ACC112 (cell line): ENCODE measurements around the gene AZIN2.
"Not testable (repeated sequence)": the region's sequence is repeated elsewhere in the genome, so short reads cannot be mapped to it uniquely, and the experiment has no call there.

Experiments
- H2AFZ ChIP-seq: fragments of 200-600 bp; sonication (generic); one replicate; pipeline ENCODE4 v1.6.0; 2017; ENCODE audit warnings: antibody characterized with exemption, low read length; ENCODE audit not compliant: unreplicated experiment
- H3K27ac ChIP-seq: fragments of 200-600 bp; sonication (generic); 2 replicates; pipeline ENCODE4 v1.5.1; 2014; ENCODE audit warnings: low read depth, mild to moderate bottlenecking, antibody characterized with exemption, low read length, moderate library complexity
- H3K27me3 ChIP-seq: fragments of 200-600 bp; sonication (generic); 2 replicates; pipeline ENCODE4 v1.6.1; 2014; ENCODE audit warnings: mild to moderate bottlenecking, antibody characterized with exemption, low read length, moderate library complexity, mixed read lengths; ENCODE audit not compliant: insufficient read depth
- H3K36me3 ChIP-seq: fragments of 200-600 bp; sonication (generic); 2 replicates; pipeline ENCODE4 v1.6.1; 2016; ENCODE audit warnings: mild to moderate bottlenecking, antibody characterized with exemption, low read length, moderate library complexity, mixed read lengths; ENCODE audit not compliant: insufficient read depth
- H3K4me1 ChIP-seq: fragments of 200-600 bp; sonication (generic); one replicate; pipeline ENCODE4 v1.6.1; 2016; ENCODE audit warnings: low read length, mixed read lengths; ENCODE audit not compliant: insufficient read depth, unreplicated experiment, control insufficient read depth
- H3K4me3 ChIP-seq: fragments of 200-600 bp; sonication (generic); 2 replicates; pipeline ENCODE4 v1.5.1; 2014; ENCODE audit warnings: mild to moderate bottlenecking, low read depth, low read length
- H3K79me2 ChIP-seq: fragments of 200-600 bp; sonication (generic); one replicate; pipeline ENCODE4 v1.6.0; 2016; ENCODE audit warnings: low read length; ENCODE audit not compliant: control insufficient read depth, unreplicated experiment, insufficient read depth

AZIN2 gene

GRCh38 chr1:33127001-33127823 is 46.3 kb downstream of the AZIN2 start:
- H3K36me3 ChIP-seq, result peaks cover 6% of the 10 kb centered on the region; the same call in 1 of the 2 replicates
- H3K79me2 ChIP-seq, result peaks cover 10% of the 10 kb centered on the region
- H3K4me1 ChIP-seq, result peaks cover 8% of the 10 kb centered on the region
- H3K4me3 ChIP-seq, result peak overlapping the region; percentile 94
- no peaks in the 10 kb centered on the region for H3K27me3 ChIP-seq
- peak overlapping the region; percentile 80 for H3K27ac ChIP-seq
- H2AFZ ChIP-seq, result peak overlapping the region; percentile 89

DNA sequence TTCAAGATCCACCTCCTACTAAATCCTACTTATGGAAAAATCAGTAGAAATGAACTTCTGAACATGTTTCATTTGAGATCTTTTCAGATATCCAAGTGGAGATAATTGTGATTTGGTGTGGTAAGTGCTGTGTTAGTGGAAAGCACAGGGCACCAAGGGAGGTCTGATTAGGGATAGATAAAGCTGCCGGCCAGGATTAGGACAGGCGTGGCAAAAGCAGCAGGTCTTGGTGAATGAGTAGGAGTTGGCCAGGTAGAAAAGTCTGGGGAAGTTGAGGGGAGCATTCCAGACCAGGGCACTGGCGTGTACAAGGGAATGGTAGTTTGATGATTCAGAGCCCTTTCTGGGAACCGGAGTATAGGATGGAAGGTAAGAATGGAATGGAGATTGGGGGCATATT is 47.8 kb downstream of the AZIN2 start:
- peaks cover 10% of the 10 kb centered on the region for H3K79me2 ChIP-seq
- H3K4me1 ChIP-seq, result peaks cover 8% of the 10 kb centered on the region
- H3K4me3 ChIP-seq, result no peak overlapping the region
- no peak overlapping the region for H2AFZ ChIP-seq
- H3K27me3 ChIP-seq, result no peaks in the 10 kb centered on the region
- peaks cover 6% of the 10 kb centered on the region; the same call in 1 of the 2 replicates for H3K36me3 ChIP-seq
- no peak overlapping the region for H3K27ac ChIP-seq

DNA sequence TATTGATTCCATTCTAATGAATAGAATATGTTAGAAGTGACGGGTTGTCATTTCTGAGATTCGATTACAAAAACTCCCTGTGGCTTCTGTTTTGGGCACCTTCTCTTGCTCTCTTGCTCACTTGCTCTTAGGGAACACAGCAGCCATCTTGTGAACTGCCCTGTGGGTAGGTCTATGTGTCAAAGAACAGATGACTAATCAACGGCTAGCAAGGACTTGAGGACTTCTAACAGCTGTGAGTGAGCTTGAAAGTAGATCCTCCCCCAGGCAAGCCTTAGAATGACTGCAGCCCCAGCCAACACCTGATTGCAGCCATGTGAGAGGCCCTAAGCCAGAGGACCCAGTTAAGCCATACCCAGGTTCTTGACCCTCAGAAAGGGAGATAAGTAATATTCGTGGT is 49.3 kb downstream of the AZIN2 start:
- Histone ChIP-seq H3K36me3 (peaks cover under 1% of the 10 kb centered on the region; the same call in 1 of the 2 replicates), H2AFZ (no peak overlapping the region), H3K27ac (no peak overlapping the region), H3K79me2 (peaks cover 10% of the 10 kb centered on the region), H3K27me3 (no peaks in the 10 kb centered on the region), H3K4me3 (no peak overlapping the region), H3K4me1 (peaks cover 8% of the 10 kb centered on the region)

DNA sequence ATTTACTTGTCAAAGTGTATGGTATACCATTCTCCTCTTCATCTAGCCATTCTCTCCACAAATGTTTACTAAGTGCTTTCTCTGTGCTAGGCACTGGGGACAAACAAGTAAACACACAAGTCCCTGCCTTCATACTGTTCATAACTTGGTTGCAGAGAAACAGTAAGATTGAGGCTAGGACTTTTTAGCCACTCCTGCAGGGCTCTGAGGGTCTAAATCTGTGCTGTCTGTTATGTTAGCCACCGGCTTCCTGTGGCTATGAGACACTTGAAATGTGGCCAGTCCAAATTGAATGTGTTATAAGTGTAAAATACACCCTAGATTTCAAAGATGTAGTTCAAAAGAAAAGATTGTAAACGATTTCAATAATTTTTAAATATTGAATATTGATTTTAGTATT is 50.2 kb downstream of the AZIN2 start:
- H3K79me2 ChIP-seq, result peaks cover 7% of the 10 kb centered on the region
- no peak overlapping the region for H2AFZ ChIP-seq
- H3K4me3 ChIP-seq, result no peak overlapping the region
- no peaks in the 10 kb centered on the region for H3K36me3 ChIP-seq
- no peaks in the 10 kb centered on the region for H3K27me3 ChIP-seq
- H3K4me1 ChIP-seq, result peaks cover 2% of the 10 kb centered on the region
- no peak overlapping the region for H3K27ac ChIP-seq

GRCh38 chr1:33132549-33132948 is 51.6 kb downstream of the AZIN2 start:
- Histone ChIP-seq H3K4me1 (no peaks in the 10 kb centered on the region), H3K36me3 (no peaks in the 10 kb centered on the region), H2AFZ (no peak overlapping the region), H3K79me2 (no peaks in the 10 kb centered on the region), H3K4me3 (no peak overlapping the region), H3K27ac (no peak overlapping the region), H3K27me3 (no peaks in the 10 kb centered on the region)

GRCh38 chr1:33133478-33134105 is 52.6 kb downstream of the AZIN2 start:
- no peaks in the 10 kb centered on the region for H3K36me3 ChIP-seq
- H3K27ac ChIP-seq, result no peak overlapping the region
- H3K4me1 ChIP-seq, result no peaks in the 10 kb centered on the region
- no peak overlapping the region for H2AFZ ChIP-seq
- no peak overlapping the region for H3K4me3 ChIP-seq
- H3K27me3 ChIP-seq, result no peaks in the 10 kb centered on the region
- H3K79me2 ChIP-seq, result no peaks in the 10 kb centered on the region

- not testable (repeated sequence) for H3K27ac ChIP-seq, H3K4me3 ChIP-seq
Observed at GRCh38 chr1:33136041-33136440, 55.1 kb downstream of the AZIN2 start.

GRCh38 chr1:33137800-33138199 is 56.8 kb downstream of the AZIN2 start:
- no peaks in the 10 kb centered on the region for H3K27me3 ChIP-seq
- H3K4me3 ChIP-seq, result no peak overlapping the region
- H3K79me2 ChIP-seq, result no peaks in the 10 kb centered on the region
- no peaks in the 10 kb centered on the region for H3K36me3 ChIP-seq
- H3K4me1 ChIP-seq, result peaks cover 3% of the 10 kb centered on the region
- H3K27ac ChIP-seq, result no peak overlapping the region
- no peak overlapping the region for H2AFZ ChIP-seq

More at GRCh38 chr1:33136041-33136440, 55.1 kb downstream of the AZIN2 start:
- H3K4me1 ChIP-seq, H2AFZ ChIP-seq, H3K79me2 ChIP-seq, H3K36me3 ChIP-seq, H3K27me3 ChIP-seq: not testable (repeated sequence)

GRCh38 chr1:33140153-33141149 is 59.5 kb downstream of the AZIN2 start:
- Histone ChIP-seq H2AFZ (no peak overlapping the region), H3K27ac (no peak overlapping the region), H3K4me3 (no peak overlapping the region), H3K27me3 (no peaks in the 10 kb centered on the region), H3K36me3 (no peaks in the 10 kb centered on the region), H3K4me1 (peaks cover 16% of the 10 kb centered on the region), H3K79me2 (no peaks in the 10 kb centered on the region)

DNA sequence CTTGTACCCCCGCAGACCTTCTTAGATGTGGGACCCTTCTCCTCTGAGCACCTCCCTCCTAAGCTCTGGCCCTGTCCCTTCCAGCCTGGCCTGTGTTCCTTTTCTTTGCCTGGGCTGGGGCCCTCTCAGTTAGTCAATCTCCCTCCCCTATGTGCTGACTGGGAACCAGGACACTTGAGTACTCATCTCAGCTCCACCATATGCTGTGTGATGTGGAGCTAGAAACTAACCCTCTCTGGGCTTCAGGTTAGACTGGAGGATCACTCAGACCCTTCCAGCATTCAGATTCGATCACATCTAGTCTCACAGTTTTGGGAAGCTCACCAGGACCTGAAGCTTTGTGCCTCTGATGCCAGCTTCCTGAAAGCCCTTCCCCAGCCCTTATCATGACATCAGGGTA is 60.3 kb downstream of the AZIN2 start:
- H3K27me3 ChIP-seq, result no peaks in the 10 kb centered on the region
- H2AFZ ChIP-seq, result no peak overlapping the region
- H3K27ac ChIP-seq, result no peak overlapping the region
- H3K36me3 ChIP-seq, result no peaks in the 10 kb centered on the region
- H3K79me2 ChIP-seq, result no peaks in the 10 kb centered on the region
- peaks cover 16% of the 10 kb centered on the region for H3K4me1 ChIP-seq
- no peak overlapping the region for H3K4me3 ChIP-seq
